IPS-18a (cell line): Measurements from ENCODE around the gene CELF5.
A peak's percentile ranks its signal among the peaks of the same experiment; 100 is the strongest.
"Not testable (repeated sequence)": the region's sequence is repeated elsewhere in the genome, so short reads cannot be mapped to it uniquely, and the experiment has no call there.

ENCODE experiments used
- H3K27ac ChIP-seq: one replicate; pipeline ENCODE4 v1.5.1; 2013; ENCODE audit warnings: low read length
- H3K27me3 ChIP-seq: one replicate; pipeline ENCODE4 v1.6.1; 2013; ENCODE audit warnings: mild to moderate bottlenecking, low read length; ENCODE audit not compliant: control insufficient read depth, insufficient read depth
- H3K36me3 ChIP-seq: one replicate; pipeline ENCODE4 v1.6.1; 2013; ENCODE audit warnings: low read depth, low read length; ENCODE audit not compliant: control insufficient read depth
- H3K4me1 ChIP-seq: one replicate; pipeline ENCODE4 v1.6.1; 2013; ENCODE audit warnings: low read depth, low read length; ENCODE audit not compliant: control insufficient read depth
- H3K4me3 ChIP-seq: one replicate; pipeline ENCODE4 v1.5.1; 2013; ENCODE audit warnings: low read length
- H3K9ac ChIP-seq: one replicate; pipeline ENCODE4 v1.6.1; 2013; ENCODE audit warnings: mild to moderate bottlenecking, low read length, moderate library complexity
- H3K9me3 ChIP-seq: one replicate; pipeline ENCODE4 v1.6.1; 2013; ENCODE audit warnings: low read depth, low read length; ENCODE audit not compliant: control insufficient read depth

CELF5 gene

DNA sequence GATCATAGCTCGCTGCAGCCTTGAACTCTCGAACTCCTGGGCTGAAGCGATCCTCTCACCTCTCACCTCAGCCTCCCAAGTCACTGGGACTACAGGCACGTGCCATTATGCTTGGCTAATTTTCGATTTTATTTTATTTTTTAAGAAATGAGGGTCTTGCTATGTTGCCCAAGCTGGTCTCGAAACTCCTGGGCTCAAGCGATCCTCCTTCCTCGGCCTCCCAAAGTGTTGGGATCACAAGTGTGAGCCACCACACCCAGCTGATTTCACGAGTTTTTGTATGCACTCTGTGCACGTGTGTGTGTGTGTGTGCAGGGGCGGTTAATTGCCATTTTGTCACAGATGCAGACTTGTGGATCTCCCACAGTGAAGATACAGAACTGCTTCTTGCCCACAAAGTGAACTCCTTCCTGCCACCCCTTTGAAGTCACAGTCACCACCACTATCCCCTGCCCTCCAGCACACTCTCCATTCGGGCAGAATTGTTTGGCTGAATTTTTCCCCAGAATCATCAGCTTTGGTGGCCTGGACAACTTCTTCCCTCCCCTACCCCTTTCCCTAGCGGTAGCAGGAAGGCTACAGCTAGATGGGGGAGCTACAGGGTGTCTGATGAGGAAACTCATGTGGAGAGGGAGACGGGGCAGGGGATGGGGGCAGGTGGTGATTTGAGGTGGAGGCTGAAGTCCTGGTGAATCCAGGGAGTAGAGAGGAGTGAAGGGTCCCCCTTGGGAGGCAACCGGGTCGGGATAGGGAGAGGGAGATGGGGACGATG lies 59.6 kb downstream of the CELF5 start:
- no peaks in the 10 kb centered on the region for H3K27me3 ChIP-seq

GRCh38 chr19:3284759-3285646 lies 60.5 kb downstream of the CELF5 start:
- Histone ChIP-seq H3K36me3 (no peaks in the 10 kb centered on the region), H3K27me3 (no peaks in the 10 kb centered on the region), H3K9me3 (no peaks in the 10 kb centered on the region), H3K27ac (peak overlapping the region; percentile 77), H3K4me1 (peaks cover 5% of the 10 kb centered on the region), H3K9ac (peak overlapping the region; percentile 54), H3K4me3 (peak overlapping the region; percentile 69)

More for the DNA sequence above, 59.6 kb downstream of the CELF5 start:
- Histone ChIP-seq H3K4me1 (peaks cover 5% of the 10 kb centered on the region), H3K9ac (peak overlapping the region; percentile 54), H3K27ac (no peak overlapping the region), H3K4me3 (peak overlapping the region; percentile 69), H3K9me3 (no peaks in the 10 kb centered on the region), H3K36me3 (no peaks in the 10 kb centered on the region)

DNA sequence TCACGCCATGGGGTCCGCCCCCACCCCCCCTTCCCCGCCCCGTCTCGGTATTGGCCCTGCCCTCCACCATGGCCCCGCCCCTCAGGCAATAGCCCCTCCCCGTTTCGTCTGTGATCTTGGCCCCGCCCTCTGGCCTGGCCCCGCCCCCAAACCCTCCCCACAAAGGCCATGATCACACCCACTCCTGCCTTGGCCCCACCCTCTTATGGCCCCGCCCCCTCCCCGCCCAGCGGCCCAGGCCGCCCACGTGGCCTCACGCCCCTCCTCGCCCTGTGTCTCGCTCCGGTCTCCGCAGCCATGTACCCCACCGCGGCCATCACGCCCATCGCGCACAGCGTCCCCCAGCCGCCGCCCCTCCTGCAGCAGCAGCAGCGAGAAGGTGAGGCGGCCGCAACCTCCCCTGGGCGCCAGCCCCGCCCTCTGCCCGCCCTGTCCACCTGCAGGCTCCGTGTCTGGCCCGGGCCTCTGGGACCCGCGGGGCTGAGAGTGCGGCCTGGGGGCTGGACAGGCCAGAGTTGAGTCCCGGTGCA lies 61.3 kb downstream of the CELF5 start:
- Histone ChIP-seq H3K36me3 (no peaks in the 10 kb centered on the region), H3K27ac (no peak overlapping the region), H3K4me1 (peaks cover 5% of the 10 kb centered on the region), H3K4me3 (peak overlapping the region; percentile 70), H3K27me3 (no peaks in the 10 kb centered on the region), H3K9ac (peak overlapping the region; percentile 34), H3K9me3 (no peaks in the 10 kb centered on the region)

DNA sequence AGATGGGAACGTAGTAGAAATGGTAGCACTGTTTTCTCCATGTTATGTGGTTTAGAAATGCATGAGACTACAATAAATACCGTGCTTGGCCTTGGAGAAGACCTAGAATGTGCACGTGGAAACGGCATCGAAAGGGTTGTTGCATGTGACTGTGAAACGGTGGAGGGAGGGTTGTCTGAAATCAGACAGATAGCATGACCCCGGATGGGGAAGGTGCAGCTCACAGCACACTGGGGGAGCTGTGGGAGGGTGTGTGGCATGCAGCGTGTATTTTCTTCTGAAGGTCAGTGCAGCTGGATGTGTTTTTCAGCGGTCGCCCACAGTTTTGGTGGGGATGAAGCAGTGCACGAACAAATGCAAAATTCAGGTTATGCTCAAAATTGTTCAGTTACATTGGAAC lies 63.4 kb downstream of the CELF5 start:
- peaks cover 5% of the 10 kb centered on the region for H3K4me1 ChIP-seq
- no peak overlapping the region for H3K4me3 ChIP-seq
- no peaks in the 10 kb centered on the region for H3K9me3 ChIP-seq
- H3K27ac ChIP-seq: no peak overlapping the region
- no peaks in the 10 kb centered on the region for H3K36me3 ChIP-seq
- H3K27me3 ChIP-seq: no peaks in the 10 kb centered on the region
- no peak overlapping the region for H3K9ac ChIP-seq

DNA sequence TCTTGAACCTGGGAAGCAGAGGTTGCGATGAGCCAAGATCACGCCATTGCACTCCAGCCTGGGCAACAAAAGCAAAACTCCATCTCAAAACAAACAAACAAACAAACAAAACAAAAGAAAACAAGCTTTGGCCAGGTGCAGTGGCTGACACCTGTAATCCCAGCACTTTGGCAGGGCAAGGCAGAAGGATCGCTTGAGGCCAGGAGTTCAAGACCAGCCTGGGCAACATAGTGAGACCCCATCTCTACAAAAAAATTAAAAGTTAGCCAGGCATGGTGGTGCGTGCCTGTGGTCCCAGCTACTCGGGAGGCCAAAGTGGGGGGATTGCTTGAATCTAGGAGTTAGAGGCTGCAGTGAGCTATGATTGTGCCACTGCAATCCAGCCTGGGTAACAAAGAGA lies 64.0 kb downstream of the CELF5 start:
- not testable (repeated sequence) for H3K9me3 ChIP-seq, H3K27me3 ChIP-seq, H3K4me1 ChIP-seq, H3K4me3 ChIP-seq, H3K36me3 ChIP-seq, H3K9ac ChIP-seq, H3K27ac ChIP-seq

GRCh38 chr19:3289971-3290569 lies 65.6 kb downstream of the CELF5 start:
- Histone ChIP-seq H3K36me3 (no peaks in the 10 kb centered on the region), H3K27me3 (no peaks in the 10 kb centered on the region), H3K9ac (no peak overlapping the region), H3K27ac (no peak overlapping the region), H3K9me3 (no peaks in the 10 kb centered on the region), H3K4me1 (no peaks in the 10 kb centered on the region), H3K4me3 (no peak overlapping the region)

GRCh38 chr19:3290858-3291257 lies 66.4 kb downstream of the CELF5 start:
- not testable (repeated sequence) for H3K9ac ChIP-seq, H3K36me3 ChIP-seq, H3K4me3 ChIP-seq, H3K27me3 ChIP-seq, H3K9me3 ChIP-seq, H3K27ac ChIP-seq, H3K4me1 ChIP-seq

DNA sequence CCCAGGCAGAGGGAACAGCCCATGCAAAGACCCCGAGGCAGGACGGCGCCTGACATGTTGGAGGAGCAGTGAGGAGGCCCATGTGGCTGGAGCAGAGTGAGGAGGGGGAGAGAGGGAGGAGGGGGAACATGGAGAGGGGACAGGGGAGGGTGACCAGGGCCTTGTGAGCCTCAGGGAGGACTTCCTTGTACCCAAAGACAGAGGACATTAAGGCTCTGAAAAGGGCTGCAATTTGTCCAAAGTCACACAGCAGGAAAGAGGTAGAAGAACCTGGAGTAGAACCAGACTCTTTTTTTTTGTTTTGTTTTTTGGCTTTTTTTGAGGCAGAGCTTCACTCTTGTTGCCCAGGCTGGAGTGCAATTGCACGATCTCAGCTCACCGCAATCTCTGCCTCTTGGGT lies 67.2 kb downstream of the CELF5 start:
- H3K36me3 ChIP-seq: no peaks in the 10 kb centered on the region
- H3K4me1 ChIP-seq: no peaks in the 10 kb centered on the region
- no peak overlapping the region for H3K9ac ChIP-seq
- H3K9me3 ChIP-seq: no peaks in the 10 kb centered on the region
- no peak overlapping the region for H3K27ac ChIP-seq
- H3K27me3 ChIP-seq: no peaks in the 10 kb centered on the region
- no peak overlapping the region for H3K4me3 ChIP-seq

GRCh38 chr19:3292958-3293529 lies 68.6 kb downstream of the CELF5 start:
- no peaks in the 10 kb centered on the region for H3K36me3 ChIP-seq
- H3K27ac ChIP-seq: no peak overlapping the region
- no peak overlapping the region for H3K9ac ChIP-seq
- no peaks in the 10 kb centered on the region for H3K9me3 ChIP-seq
- H3K27me3 ChIP-seq: no peaks in the 10 kb centered on the region
- no peaks in the 10 kb centered on the region for H3K4me1 ChIP-seq
- no peak overlapping the region for H3K4me3 ChIP-seq

- H3K4me3 ChIP-seq: no peak overlapping the region
- H3K27me3 ChIP-seq: no peaks in the 10 kb centered on the region
- H3K36me3 ChIP-seq: no peaks in the 10 kb centered on the region
- H3K9ac ChIP-seq: no peak overlapping the region
- H3K9me3 ChIP-seq: no peaks in the 10 kb centered on the region
- no peak overlapping the region for H3K27ac ChIP-seq
- no peaks in the 10 kb centered on the region for H3K4me1 ChIP-seq
Measured at GRCh38 chr19:3293560-3293959, 69.1 kb downstream of the CELF5 start.
